ENCODE results near the gene BMPR1A.

BMPR1A gene

GRCh38 chr10:86756511-86757112, at the start of gene BMPR1A:
Gene BMPR1A, plus strand, starts transcription at chr10:86756619. Its CDS starts 119,400 bp downstream, at chr10:86876019.
- no peak for TF ChIP-seq CTCF (IDR thresholded peaks at IDR 0.05; ENCODE audit: poor library complexity, severe bottlenecking)
- no peaks in the 10 kb centered on the region for H3K9me3 ChIP-seq (ENCODE audit: severe bottlenecking)
- no peaks in the 10 kb centered on the region for H3K27me3 ChIP-seq (ENCODE audit: insufficient read depth, poor library complexity, severe bottlenecking)
- peak within 1 kb of the TSS; percentile 72 for H3K4me3 ChIP-seq (ENCODE audit: severe bottlenecking)
- ATAC-seq (ENCODE audit: low read depth) (peak; percentile 53), DNase-seq (ENCODE audit: low spot score) (no peak)
- H3K27ac ChIP-seq (ENCODE audit: poor library complexity, severe bottlenecking), result peak within 1 kb of the TSS; percentile 72
- H3K36me3 ChIP-seq (ENCODE audit: low read depth), result no peaks in the 10 kb centered on the region
- peaks cover 12% of the 10 kb centered on the region for H3K4me1 ChIP-seq (ENCODE audit: insufficient read depth, poor library complexity, severe bottlenecking)

- TF ChIP-seq CTCF (IDR thresholded peaks at IDR 0.05; ENCODE audit: poor library complexity, severe bottlenecking), result no peak
- no peaks in the 10 kb centered on the region for H3K36me3 ChIP-seq (ENCODE audit: low read depth)
- H3K4me1 ChIP-seq (ENCODE audit: insufficient read depth, poor library complexity, severe bottlenecking), result no peaks in the 10 kb centered on the region
- H3K27ac ChIP-seq (ENCODE audit: poor library complexity, severe bottlenecking), result no peak overlapping the region
- DNase-seq (ENCODE audit: low spot score) (no peak), ATAC-seq (ENCODE audit: low read depth) (no peak)
- H3K27me3 ChIP-seq (ENCODE audit: insufficient read depth, poor library complexity, severe bottlenecking), result no peaks in the 10 kb centered on the region
- no peaks in the 10 kb centered on the region for H3K9me3 ChIP-seq (ENCODE audit: severe bottlenecking)
- H3K4me3 ChIP-seq (ENCODE audit: severe bottlenecking), result no peak overlapping the region
These were observed 49.4 kb upstream of the BMPR1A start for GRCh38 chr10:86706977-86707376.

GRCh38 chr10:86707505-86707904, 48.9 kb upstream of the BMPR1A start:
- Histone ChIP-seq H3K4me3 (ENCODE audit: severe bottlenecking) (no peak overlapping the region), H3K9me3 (ENCODE audit: severe bottlenecking) (no peaks in the 10 kb centered on the region)

GRCh38 chr10:86708068-86708782, 48.2 kb upstream of the BMPR1A start:
- Histone ChIP-seq H3K27ac (ENCODE audit: poor library complexity, severe bottlenecking) (no peak overlapping the region), H3K4me3 (ENCODE audit: severe bottlenecking) (no peak overlapping the region), H3K27me3 (ENCODE audit: insufficient read depth, poor library complexity, severe bottlenecking) (no peaks in the 10 kb centered on the region), H3K36me3 (ENCODE audit: low read depth) (no peaks in the 10 kb centered on the region), H3K9me3 (ENCODE audit: severe bottlenecking) (no peaks in the 10 kb centered on the region), H3K4me1 (ENCODE audit: insufficient read depth, poor library complexity, severe bottlenecking) (no peaks in the 10 kb centered on the region)
- no peak for TF ChIP-seq CTCF (IDR thresholded peaks at IDR 0.05; ENCODE audit: poor library complexity, severe bottlenecking)
- ATAC-seq (ENCODE audit: low read depth) (no peak), DNase-seq (ENCODE audit: low spot score) (peak; percentile 54)

More at GRCh38 chr10:86707505-86707904, 48.9 kb upstream of the BMPR1A start:
- Histone ChIP-seq H3K27me3 (ENCODE audit: insufficient read depth, poor library complexity, severe bottlenecking) (no peaks in the 10 kb centered on the region), H3K27ac (ENCODE audit: poor library complexity, severe bottlenecking) (no peak overlapping the region), H3K36me3 (ENCODE audit: low read depth) (no peaks in the 10 kb centered on the region), H3K4me1 (ENCODE audit: insufficient read depth, poor library complexity, severe bottlenecking) (no peaks in the 10 kb centered on the region)
- DNase-seq (ENCODE audit: low spot score) (peak; percentile 45), ATAC-seq (ENCODE audit: low read depth) (no peak)
- TF ChIP-seq CTCF (IDR thresholded peaks at IDR 0.05; ENCODE audit: poor library complexity, severe bottlenecking), result no peak

All from RWPE2 (cell line).